IMR-90 (cell line): ENCODE data around the gene PPP1R1C.

Experiments
- BHLHE40 ChIP-seq: fragments of 150-350 bp; IDR thresholded peaks from 2 replicates; pipeline ENCODE4 v1.6.1; 2016; ENCODE audit warnings: mild to moderate bottlenecking, low read depth, low read length
- POLR2A ChIP-seq: IDR thresholded peaks from 2 replicates; pipeline ENCODE4 v1.6.1; 2012; ENCODE audit warnings: mild to moderate bottlenecking, low read depth, low read length
- RAD21 ChIP-seq: IDR thresholded peaks from 2 replicates; pipeline ENCODE4 v1.6.1; 2012; ENCODE audit warnings: low read length, improper control_type of control experiment
- TF ChIP-seq, protein P1 (sequence below): conservative IDR thresholded peaks from 2 replicates; pipeline ENCODE4 v1.5.1; 2012; ENCODE audit warnings: mild to moderate bottlenecking, low read depth, low read length, improper control_type of control experiment

DNA sequence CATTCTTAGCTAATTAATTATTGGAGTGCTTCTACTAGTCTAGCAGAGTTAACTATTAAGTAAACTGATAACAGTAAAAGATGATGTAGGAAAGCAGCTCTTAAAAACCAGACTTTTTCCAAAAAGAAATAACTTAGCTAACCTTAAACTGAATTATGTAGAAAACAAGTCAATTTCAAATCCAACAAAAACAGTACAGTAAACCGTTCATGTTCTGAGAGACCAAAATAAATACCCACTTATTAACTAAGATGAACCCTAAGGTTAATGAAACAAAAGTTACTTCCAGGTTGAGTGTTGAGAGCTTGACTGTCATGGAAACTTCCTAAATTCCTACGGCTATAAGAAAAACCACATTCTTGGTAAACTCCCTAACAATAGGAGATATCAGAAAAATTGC, 181.2 kb downstream of the PPP1R1C start:
- TF ChIP-seq POLR2A = no peak
- no peak for TF ChIP-seq RAD21
- TF ChIP-seq, protein P1, sequence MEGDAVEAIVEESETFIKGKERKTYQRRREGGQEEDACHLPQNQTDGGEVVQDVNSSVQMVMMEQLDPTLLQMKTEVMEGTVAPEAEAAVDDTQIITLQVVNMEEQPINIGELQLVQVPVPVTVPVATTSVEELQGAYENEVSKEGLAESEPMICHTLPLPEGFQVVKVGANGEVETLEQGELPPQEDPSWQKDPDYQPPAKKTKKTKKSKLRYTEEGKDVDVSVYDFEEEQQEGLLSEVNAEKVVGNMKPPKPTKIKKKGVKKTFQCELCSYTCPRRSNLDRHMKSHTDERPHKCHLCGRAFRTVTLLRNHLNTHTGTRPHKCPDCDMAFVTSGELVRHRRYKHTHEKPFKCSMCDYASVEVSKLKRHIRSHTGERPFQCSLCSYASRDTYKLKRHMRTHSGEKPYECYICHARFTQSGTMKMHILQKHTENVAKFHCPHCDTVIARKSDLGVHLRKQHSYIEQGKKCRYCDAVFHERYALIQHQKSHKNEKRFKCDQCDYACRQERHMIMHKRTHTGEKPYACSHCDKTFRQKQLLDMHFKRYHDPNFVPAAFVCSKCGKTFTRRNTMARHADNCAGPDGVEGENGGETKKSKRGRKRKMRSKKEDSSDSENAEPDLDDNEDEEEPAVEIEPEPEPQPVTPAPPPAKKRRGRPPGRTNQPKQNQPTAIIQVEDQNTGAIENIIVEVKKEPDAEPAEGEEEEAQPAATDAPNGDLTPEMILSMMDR = no peak
- TF ChIP-seq BHLHE40 = no peak
